ENCODE data around the gene TANK.
"Not testable (repeated sequence)": the region's sequence is repeated elsewhere in the genome, so short reads cannot be mapped to it uniquely, and the experiment has no call there.

GRCh38 chr2:161282311-161282644 lies 122.0 kb downstream of the TANK start:
- not testable (repeated sequence) for TF ChIP-seq ATF3 (IDR thresholded peaks at IDR 0.05; ENCODE audit: insufficient read depth, low read depth, low read length); POLR2AphosphoS5 (IDR thresholded peaks at IDR 0.05; ENCODE audit: low read depth, low read length)

Measured in H1 (cell line).